Measurements from ENCODE around the gene SFTA2. TPM values are rescaled to one million over a fixed set of nuclear protein-coding genes. Genes with fewer than 3 reads are reported as not detected.

SFTA2 gene
- total RNA-seq, 1 experiment from 2014 or later: 0.24 TPM

- DNase-seq (ENCODE audit: low read depth): no peak
Observed at GRCh38 chr6:30890646-30891449, 41.1 kb downstream of the SFTA2 start.

GRCh38 chr6:30889921-30890645 is 41.9 kb downstream of the SFTA2 start:
- DNase-seq (ENCODE audit: low read depth): no peak

- DNase-seq (ENCODE audit: low read depth): no peak
Observed at GRCh38 chr6:30889496-30889885, 42.5 kb downstream of the SFTA2 start.

GRCh38 chr6:30888816-30889495 is 43.0 kb downstream of the SFTA2 start:
- DNase-seq (ENCODE audit: low read depth): no peak

- DNase-seq (ENCODE audit: low read depth): peak; percentile 68
Observed at GRCh38 chr6:30887901-30888815, 43.8 kb downstream of the SFTA2 start.

- no peak for DNase-seq (ENCODE audit: low read depth)
Observed at GRCh38 chr6:30886897-30887255, 45.1 kb downstream of the SFTA2 start.

- peak; percentile 97 for DNase-seq (ENCODE audit: low read depth)
Observed at GRCh38 chr6:30885999-30886896, 45.7 kb downstream of the SFTA2 start.

- DNase-seq (ENCODE audit: low read depth): peak; percentile 35
Observed at GRCh38 chr6:30885481-30885998, 46.4 kb downstream of the SFTA2 start.

GRCh38 chr6:30884521-30885480 is 47.2 kb downstream of the SFTA2 start:
- peak; percentile 64 for DNase-seq (ENCODE audit: low read depth)

GRCh38 chr6:30883685-30884520 is 48.1 kb downstream of the SFTA2 start, which contains the start of gene DDR1:
TSS of gene DDR1 (plus strand) at chr6:30884519. CDS start at chr6:30888730, 4,211 bp downstream.
- peak; percentile 72 for DNase-seq (ENCODE audit: low read depth)

GRCh38 chr6:30882759-30883684 is 48.9 kb downstream of the SFTA2 start:
- DNase-seq (ENCODE audit: low read depth): no peak

- no peak for DNase-seq (ENCODE audit: low read depth)
Observed at GRCh38 chr6:30882204-30882758, 49.7 kb downstream of the SFTA2 start.

GRCh38 chr6:30881392-30882203 is 50.4 kb downstream of the SFTA2 start:
- DNase-seq (ENCODE audit: low read depth): no peak

Data from RPMI7951 (cell line).